Measurements from ENCODE around the gene SERPINA4. TPM values are rescaled to one million over a fixed set of nuclear protein-coding genes. Genes with fewer than 3 reads are reported as not detected.
"Not testable (repeated sequence)": the region's sequence is repeated elsewhere in the genome, so short reads cannot be mapped to it uniquely, and the experiment has no call there.

Gene SERPINA4
- total and polyA plus RNA-seq, 9 of the 15 experiments (the other 6 are each of a cell fraction or from before 2014, with no cell fraction given), result not detected

DNA sequence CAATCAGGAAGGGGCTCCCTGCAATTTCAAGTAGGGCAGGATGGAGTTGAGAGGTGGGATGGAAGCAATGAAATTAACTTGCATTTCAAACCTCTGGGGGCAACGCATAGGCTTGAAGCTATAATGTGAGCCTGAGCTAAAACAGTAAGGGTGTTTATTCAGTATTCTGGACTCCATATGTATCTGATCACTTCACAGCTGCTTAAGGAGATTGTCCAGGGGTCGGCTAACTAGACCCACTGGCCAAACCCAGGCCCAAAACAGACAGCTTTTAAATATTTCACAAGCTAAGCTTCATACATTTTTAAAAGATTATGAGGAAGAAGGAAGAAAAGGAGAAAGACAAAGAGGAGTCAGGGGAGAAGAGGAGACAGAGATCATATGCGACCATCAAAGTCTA, 44.1 kb downstream of the SERPINA4 start:
- BruUV-seq (replicated peaks), result no TSS peak
- 0% methylated on average over 2 of the region's 3 CpGs for WGBS (ENCODE audit: insufficient coverage, low coverage, missing lambda C conversion rate)
- no peak overlapping the region for H3K4me2 ChIP-seq (ENCODE audit: insufficient read depth, low read length)
- POLR2A ChIA-PET, result interaction anchor here (0.5 kb wide), 1 partner anchor 423 kb away, joined by 3 read pairs; no protein-coding TSS in a partner anchor
- no peak overlapping the region for H3K9ac ChIP-seq (ENCODE audit: insufficient read depth in 1 of 2, low read depth in 2 of 2, low read length in 2 of 2)
- H3K79me2 ChIP-seq (ENCODE audit: control insufficient read depth, insufficient read depth, low read length), result no peaks in the 10 kb centered on the region
- intact Hi-C loops (cut with micrococcal nuclease) (no loop called here), in situ Hi-C loops (cut with MboI) (no loop called here)
- H3K36me3 ChIP-seq (ENCODE audit: control insufficient read depth, insufficient read depth, low read length), result no peaks in the 10 kb centered on the region
- TF ChIP-seq WHSC1 (IDR thresholded peaks at IDR 0.05; ENCODE audit: low read length) (no peak), ELF4 (CRISPR knock-in tag; IDR thresholded peaks at IDR 0.05) (no peak), FOXJ2 (tag; IDR thresholded peaks at IDR 0.05) (no peak), JUND (IDR thresholded peaks at IDR 0.05; ENCODE audit: borderline replicate concordance, low read depth, low read length) (no peak), JUND (tag; IDR thresholded peaks at IDR 0.05; ENCODE audit: borderline replicate concordance, low read depth, low read length) (no peak), NRF1 (conservative IDR thresholded peaks at IDR 0.05 in 1 of 2, IDR thresholded peaks at IDR 0.05 in 1 of 2) (no peak)
- no peaks in the 10 kb centered on the region for H3K27me3 ChIP-seq (ENCODE audit: control insufficient read depth in 2 of 2, insufficient read depth in 2 of 2, low read length in 2 of 2)
- H3K4me3 ChIP-seq, result no peak overlapping the region
- no peak overlapping the region for H3K27ac ChIP-seq (ENCODE audit: extremely low read depth, low read depth, low read length)
- H3K9me3 ChIP-seq (replicated peaks; ENCODE audit: control insufficient read depth, insufficient read depth, low read depth, low read length), result no peaks in the 10 kb centered on the region
- no peaks in the 10 kb centered on the region for H3K4me1 ChIP-seq (replicated peaks in 1 of 2; ENCODE audit: control insufficient read depth in 2 of 2, insufficient read depth in 2 of 2, low read length in 2 of 2)
- no peak overlapping the region for H2AFZ ChIP-seq (ENCODE audit: low read depth, low read length)
- no peaks in the 10 kb centered on the region for H3K9me1 ChIP-seq (ENCODE audit: control insufficient read depth, insufficient read depth, low read length)
- FAIRE-seq (no peak), ATAC-seq (no peak), DNase-seq (ENCODE audit: extremely low read depth in 1 of 4, low spot score in 3 of 4) (no peak)
- CTCF ChIA-PET (ENCODE audit: low intra/inter-chr PET ratio), result no interaction called here
- H4K20me1 ChIP-seq (replicated peaks; ENCODE audit: control insufficient read depth, insufficient read depth, low read length), result no peaks in the 10 kb centered on the region

DNA sequence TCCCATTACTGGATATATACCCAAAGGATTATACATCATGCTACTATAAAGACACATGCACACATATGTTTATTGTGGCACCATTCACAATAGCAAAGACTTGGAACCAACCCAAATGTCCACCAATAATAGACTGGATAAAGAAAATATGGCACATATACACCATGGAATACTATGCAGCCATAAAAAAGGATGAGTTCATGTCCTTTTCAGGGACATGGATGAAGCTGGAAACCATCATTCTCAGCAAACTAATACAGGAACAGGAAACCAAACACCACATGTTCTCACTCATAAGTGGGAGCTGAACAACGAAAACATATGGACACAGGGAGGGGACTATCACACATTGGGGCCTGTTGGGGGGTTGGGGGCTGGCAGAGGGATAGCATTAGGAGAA, 47.7 kb downstream of the SERPINA4 start:
- WGBS (ENCODE audit: insufficient coverage, low coverage, missing lambda C conversion rate), result no CpG with 5 or more reads among the region's 1 CpG
- H3K36me3 ChIP-seq (ENCODE audit: control insufficient read depth, insufficient read depth, low read length); FAIRE-seq; H3K27ac ChIP-seq (ENCODE audit: extremely low read depth, low read depth, low read length); POLR2A ChIA-PET; H2AFZ ChIP-seq (ENCODE audit: low read depth, low read length); H3K4me2 ChIP-seq (ENCODE audit: insufficient read depth, low read length); H3K27me3 ChIP-seq (ENCODE audit: control insufficient read depth in 2 of 2, insufficient read depth in 2 of 2, low read length in 2 of 2); H4K20me1 ChIP-seq (replicated peaks; ENCODE audit: control insufficient read depth, insufficient read depth, low read length); CTCF ChIA-PET (ENCODE audit: low intra/inter-chr PET ratio); intact Hi-C loops (cut with micrococcal nuclease); H3K4me1 ChIP-seq (replicated peaks in 1 of 2; ENCODE audit: control insufficient read depth in 2 of 2, insufficient read depth in 2 of 2, low read length in 2 of 2); ATAC-seq; in situ Hi-C loops (cut with MboI); BruUV-seq (replicated peaks); DNase-seq (ENCODE audit: extremely low read depth in 1 of 4, low spot score in 3 of 4); H3K9me3 ChIP-seq (replicated peaks; ENCODE audit: control insufficient read depth, insufficient read depth, low read depth, low read length); H3K9ac ChIP-seq (ENCODE audit: insufficient read depth in 1 of 2, low read depth in 2 of 2, low read length in 2 of 2); H3K79me2 ChIP-seq (ENCODE audit: control insufficient read depth, insufficient read depth, low read length); H3K4me3 ChIP-seq; H3K9me1 ChIP-seq (ENCODE audit: control insufficient read depth, insufficient read depth, low read length): not testable (repeated sequence)
